Measurements from ENCODE around the gene DACT1.

DACT1 gene

DNA sequence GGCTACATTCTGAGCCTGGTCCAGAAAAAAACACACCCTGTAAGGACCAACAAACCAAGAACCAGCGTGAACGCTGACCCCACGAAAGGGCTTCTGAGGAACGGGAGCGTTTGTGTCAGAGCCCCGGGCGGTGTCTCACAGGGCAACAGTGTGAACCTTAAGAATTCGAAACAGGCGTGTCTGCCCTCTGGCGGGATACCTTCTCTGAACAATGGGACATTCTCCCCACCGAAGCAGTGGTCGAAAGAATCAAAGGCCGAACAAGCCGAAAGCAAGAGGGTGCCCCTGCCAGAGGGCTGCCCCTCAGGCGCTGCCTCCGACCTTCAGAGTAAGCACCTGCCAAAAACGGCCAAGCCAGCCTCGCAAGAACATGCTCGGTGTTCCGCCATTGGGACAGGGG, 7.9 kb downstream of the DACT1 start:
- DNase-seq (ENCODE audit: low spot score), result no peak
- TF ChIP-seq, protein P1, sequence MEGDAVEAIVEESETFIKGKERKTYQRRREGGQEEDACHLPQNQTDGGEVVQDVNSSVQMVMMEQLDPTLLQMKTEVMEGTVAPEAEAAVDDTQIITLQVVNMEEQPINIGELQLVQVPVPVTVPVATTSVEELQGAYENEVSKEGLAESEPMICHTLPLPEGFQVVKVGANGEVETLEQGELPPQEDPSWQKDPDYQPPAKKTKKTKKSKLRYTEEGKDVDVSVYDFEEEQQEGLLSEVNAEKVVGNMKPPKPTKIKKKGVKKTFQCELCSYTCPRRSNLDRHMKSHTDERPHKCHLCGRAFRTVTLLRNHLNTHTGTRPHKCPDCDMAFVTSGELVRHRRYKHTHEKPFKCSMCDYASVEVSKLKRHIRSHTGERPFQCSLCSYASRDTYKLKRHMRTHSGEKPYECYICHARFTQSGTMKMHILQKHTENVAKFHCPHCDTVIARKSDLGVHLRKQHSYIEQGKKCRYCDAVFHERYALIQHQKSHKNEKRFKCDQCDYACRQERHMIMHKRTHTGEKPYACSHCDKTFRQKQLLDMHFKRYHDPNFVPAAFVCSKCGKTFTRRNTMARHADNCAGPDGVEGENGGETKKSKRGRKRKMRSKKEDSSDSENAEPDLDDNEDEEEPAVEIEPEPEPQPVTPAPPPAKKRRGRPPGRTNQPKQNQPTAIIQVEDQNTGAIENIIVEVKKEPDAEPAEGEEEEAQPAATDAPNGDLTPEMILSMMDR (IDR thresholded peaks at IDR 0.05; ENCODE audit: extremely low read depth, missing control alignments), result no peak

DNA sequence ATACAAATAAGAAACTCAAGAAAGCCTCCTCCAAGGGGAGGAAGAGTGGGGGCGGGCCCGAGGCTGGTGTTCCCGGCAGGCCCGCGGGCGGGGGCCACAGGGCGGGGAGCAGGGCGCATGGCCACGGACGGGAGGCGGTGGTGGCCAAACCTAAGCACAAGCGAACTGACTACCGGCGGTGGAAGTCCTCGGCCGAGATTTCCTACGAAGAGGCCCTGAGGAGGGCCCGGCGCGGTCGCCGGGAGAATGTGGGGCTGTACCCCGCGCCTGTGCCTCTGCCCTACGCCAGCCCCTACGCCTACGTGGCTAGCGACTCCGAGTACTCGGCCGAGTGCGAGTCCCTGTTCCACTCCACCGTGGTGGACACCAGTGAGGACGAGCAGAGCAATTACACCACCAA, 8.7 kb downstream of the DACT1 start:
- no peak for DNase-seq (ENCODE audit: low spot score)
- TF ChIP-seq, protein P1 (IDR thresholded peaks at IDR 0.05; ENCODE audit: extremely low read depth, missing control alignments), result no peak

DNA sequence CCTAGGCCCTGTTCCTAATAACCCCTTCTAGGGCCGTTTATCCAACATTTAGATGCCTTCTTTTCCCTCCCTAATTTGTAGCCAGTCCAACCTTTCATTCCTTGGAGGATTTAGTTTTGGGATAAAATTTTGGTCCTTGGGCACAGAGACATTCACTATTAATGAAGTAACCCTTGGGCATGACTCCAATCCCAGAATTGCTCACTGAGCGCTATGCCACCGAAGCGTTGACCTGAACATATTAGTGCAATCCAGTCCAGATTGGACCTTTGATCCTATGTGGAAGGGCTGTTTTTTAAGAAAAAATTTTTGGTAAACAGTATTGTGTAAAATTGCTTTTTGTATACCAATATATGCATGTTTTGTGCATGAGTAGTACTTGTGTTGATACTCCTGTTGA, 10.0 kb downstream of the DACT1 start:
- TF ChIP-seq, protein P1 (IDR thresholded peaks at IDR 0.05; ENCODE audit: extremely low read depth, missing control alignments), result no peak
- DNase-seq (ENCODE audit: low spot score), result no peak

DNA sequence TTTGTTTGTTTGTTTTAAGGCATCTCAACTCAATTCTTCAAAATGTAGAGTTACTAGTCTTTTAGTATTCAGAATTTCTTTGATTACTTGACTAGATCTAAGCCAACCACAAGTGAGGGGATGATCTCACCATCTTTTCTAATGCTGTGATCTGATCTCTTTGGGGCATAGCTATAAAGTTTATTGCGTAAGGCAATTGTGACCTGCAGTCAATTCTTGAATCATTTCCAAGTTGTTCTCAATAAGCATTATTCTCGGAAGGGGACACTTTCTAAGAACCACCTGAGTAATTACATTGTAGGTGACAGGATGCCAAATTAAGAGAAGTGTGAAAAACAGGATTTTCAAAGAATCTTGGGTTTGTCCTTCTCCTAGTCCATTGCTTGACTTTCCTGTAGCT, 13.1 kb downstream of the DACT1 start:
- TF ChIP-seq, protein P1 (IDR thresholded peaks at IDR 0.05; ENCODE audit: extremely low read depth, missing control alignments), result no peak
- no peak for DNase-seq (ENCODE audit: low spot score)

DNA sequence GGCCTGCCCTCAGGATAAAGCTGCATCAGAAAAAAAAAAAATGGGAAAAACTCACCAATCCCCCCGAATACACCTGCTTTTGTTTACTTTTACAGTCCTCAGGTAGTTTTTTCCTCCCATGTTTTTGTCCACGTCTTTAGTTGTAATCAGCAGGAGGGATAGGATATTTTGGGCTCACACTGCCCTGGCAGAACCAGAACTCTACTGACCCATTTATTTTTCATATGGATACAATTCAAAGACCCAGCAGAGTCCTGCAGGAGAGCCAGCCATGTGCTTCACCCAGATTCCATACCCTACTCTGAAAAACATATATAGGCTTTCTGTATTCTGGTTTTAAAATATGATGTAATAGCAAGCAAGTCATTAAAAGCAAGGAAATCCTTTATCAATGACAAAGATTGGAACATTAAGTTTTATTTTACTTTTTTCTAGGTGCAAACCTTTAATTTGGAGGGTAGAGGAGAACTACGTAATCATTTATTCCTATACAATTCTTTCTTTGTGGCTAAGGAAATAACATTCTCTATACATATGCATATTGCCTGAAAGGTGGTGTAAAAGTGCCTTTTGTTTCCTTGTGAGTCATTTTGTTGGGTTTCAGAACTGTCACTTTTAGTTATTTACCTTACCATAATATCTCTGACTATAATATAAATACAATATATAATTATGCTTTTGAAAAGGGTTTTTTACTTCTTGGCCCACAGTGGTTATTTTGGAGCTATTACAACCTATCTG, 19.1 kb downstream of the DACT1 start:
- no peak for DNase-seq (ENCODE audit: low spot score)
- TF ChIP-seq, protein P1 (IDR thresholded peaks at IDR 0.05; ENCODE audit: extremely low read depth, missing control alignments), result no peak

DNA sequence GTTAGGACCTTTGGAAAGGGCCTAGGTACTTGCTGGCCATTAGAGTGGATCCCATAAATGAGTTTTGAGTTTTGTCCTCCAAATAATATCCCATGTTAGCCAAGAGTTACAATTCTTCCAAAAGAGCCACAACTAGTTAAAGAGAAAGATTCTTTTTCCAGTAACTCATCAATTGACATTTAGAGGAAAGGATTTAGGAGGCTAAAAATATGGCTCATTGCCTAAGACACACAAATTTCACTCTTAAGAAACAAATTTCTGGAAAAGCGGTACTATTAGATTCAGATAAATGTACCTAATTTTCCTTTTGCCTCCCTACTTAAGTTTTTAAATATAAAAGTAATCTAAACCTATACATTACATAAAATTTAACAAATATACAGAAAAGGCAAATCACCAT, 21.3 kb downstream of the DACT1 start:
- TF ChIP-seq, protein P1 (IDR thresholded peaks at IDR 0.05; ENCODE audit: extremely low read depth, missing control alignments), result no peak
- DNase-seq (ENCODE audit: low spot score), result no peak

DNA sequence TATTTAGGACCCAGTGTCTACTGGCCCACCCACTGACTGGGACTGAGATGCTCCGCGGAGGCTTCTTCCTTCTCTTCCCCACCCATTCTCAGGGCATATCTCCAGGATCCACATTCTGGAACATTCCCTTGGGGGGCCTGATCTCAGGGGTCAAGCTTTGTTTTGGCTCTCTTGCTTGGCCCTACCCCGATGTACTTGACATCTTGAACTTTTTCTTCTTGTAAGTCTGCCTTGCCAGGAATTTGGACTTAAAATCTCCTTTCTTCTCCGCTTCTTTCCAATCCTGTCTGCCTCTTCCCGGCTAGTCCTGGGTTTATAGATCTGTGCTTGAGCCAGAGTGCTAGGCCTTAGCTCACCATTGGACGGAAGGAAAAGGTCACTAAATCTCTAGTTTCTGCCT, 22.1 kb downstream of the DACT1 start:
- TF ChIP-seq, protein P1 (IDR thresholded peaks at IDR 0.05; ENCODE audit: extremely low read depth, missing control alignments), result no peak
- no peak for DNase-seq (ENCODE audit: low spot score)
